D721Med (cell line): ENCODE data around the gene CORO6.

ENCODE experiments used
- DNase-seq: peaks from one replicate; pipeline ENCODE4 v3.0.0; 2011; ENCODE audit warnings: low spot score; ENCODE audit not compliant: insufficient read length
- FAIRE-seq: peaks from 2 replicates; lab custom pipeline; 2011; peaks lifted over from hg19 to GRCh38; lab: Jason Lieb, UNC
- CTCF ChIP-seq: IDR thresholded peaks from 2 replicates; pipeline ENCODE4 v1.5.1; 2012; ENCODE audit warnings: mild to moderate bottlenecking, control low read depth; ENCODE audit not compliant: insufficient read depth; ENCODE audit errors: missing control alignments

The CORO6 gene

GRCh38 chr17:29585080-29585751 is 37.5 kb downstream of the CORO6 start:
- no peak for DNase-seq
- peak; percentile 18 for TF ChIP-seq CTCF
- no peak for FAIRE-seq

- DNase-seq: no peak
These were observed 38.1 kb downstream of the CORO6 start for GRCh38 chr17:29584452-29585079.

GRCh38 chr17:29583324-29584248 is 39.1 kb downstream of the CORO6 start:
- no peak for DNase-seq
- no peak for TF ChIP-seq CTCF
- no peak for FAIRE-seq

More at GRCh38 chr17:29584452-29585079, 38.1 kb downstream of the CORO6 start:
- no peak for FAIRE-seq
- TF ChIP-seq CTCF: no peak

- no peak for TF ChIP-seq CTCF
- DNase-seq: no peak
- FAIRE-seq: no peak
These were observed 39.9 kb downstream of the CORO6 start for GRCh38 chr17:29582772-29583171.

- no peak for TF ChIP-seq CTCF
- DNase-seq: no peak
- FAIRE-seq: no peak
These were observed 40.4 kb downstream of the CORO6 start for GRCh38 chr17:29582254-29582765.

- FAIRE-seq: no peak
- no peak for DNase-seq
- TF ChIP-seq CTCF: no peak
These were observed 41.0 kb downstream of the CORO6 start for GRCh38 chr17:29581583-29582253.
